AG04449 (cell line): ENCODE results near the gene COL6A2.
"Not testable (repeated sequence)": the region's sequence is repeated elsewhere in the genome, so short reads cannot be mapped to it uniquely, and the experiment has no call there.

Experiments
- CTCF ChIA-PET: fragments of 350-600 bp; formaldehyde crosslinking; extraction: SDS; loops from one replicate; lab custom pipeline; 2021; ENCODE audit warnings: antibody characterized with exemption; lab: Yijun Ruan, JAX
- POLR2A ChIA-PET: fragments of 400-600, 350-600 bp; formaldehyde crosslinking; extraction: SDS; loops from one replicate; lab custom pipeline; 2020; ENCODE audit warnings: antibody characterized with exemption, inconsistent platforms; lab: Yijun Ruan, JAX
- DNase-seq: peaks from one replicate; pipeline ENCODE4 v3.0.0-alpha.2; 2010; ENCODE audit warnings: low read depth, low spot score
- H3K4me3 ChIP-seq: 2 replicates; pipeline ENCODE4 v1.5.1; 2011; ENCODE audit warnings: low read depth, mild to moderate bottlenecking, control low read depth, low read length
- CTCF ChIP-seq: IDR thresholded peaks from one replicate; pipeline ENCODE4 v1.5.1; 2011; ENCODE audit warnings: mild to moderate bottlenecking, moderate library complexity, low read length, control low read depth, inconsistent platforms; ENCODE audit not compliant: insufficient read depth; ENCODE audit errors: missing control alignments

The COL6A2 gene

DNA sequence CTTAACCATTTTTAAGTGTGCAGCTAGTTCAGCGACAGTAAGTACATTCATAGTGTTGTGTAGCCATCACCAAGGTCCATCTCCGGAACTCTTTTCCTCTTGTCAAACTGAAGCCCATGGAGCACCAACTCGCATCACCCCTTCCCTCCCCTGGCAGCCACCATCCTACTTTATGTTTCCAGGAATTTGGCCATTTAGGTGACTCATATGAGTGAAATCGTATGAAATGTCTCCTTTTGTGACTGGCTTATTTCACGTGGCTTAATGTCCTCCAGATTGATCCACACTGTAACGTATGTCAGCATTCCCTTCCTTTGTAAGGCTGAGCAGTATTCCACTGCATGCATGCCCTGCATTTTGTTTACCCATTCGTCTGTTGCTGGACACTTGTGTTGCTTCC is 2.5 kb downstream of the COL6A2 start:
- no peak for TF ChIP-seq CTCF
- H3K4me3 ChIP-seq, result peak overlapping the region; percentile 81
- POLR2A ChIA-PET, result interaction anchor here (1.0 to 3.0 kb wide), 5 partner anchors 17 to 128 kb away, joined by 4 to 26 read pairs (median 6); partner anchors contain the start of gene COL6A1
- CTCF ChIA-PET, result interaction anchor here (1.3 to 6.9 kb wide), 4 partner anchors 43 to 129 kb away, joined by 3 to 63 read pairs (median 4); no protein-coding TSS in a partner anchor
- no peak for DNase-seq

DNA sequence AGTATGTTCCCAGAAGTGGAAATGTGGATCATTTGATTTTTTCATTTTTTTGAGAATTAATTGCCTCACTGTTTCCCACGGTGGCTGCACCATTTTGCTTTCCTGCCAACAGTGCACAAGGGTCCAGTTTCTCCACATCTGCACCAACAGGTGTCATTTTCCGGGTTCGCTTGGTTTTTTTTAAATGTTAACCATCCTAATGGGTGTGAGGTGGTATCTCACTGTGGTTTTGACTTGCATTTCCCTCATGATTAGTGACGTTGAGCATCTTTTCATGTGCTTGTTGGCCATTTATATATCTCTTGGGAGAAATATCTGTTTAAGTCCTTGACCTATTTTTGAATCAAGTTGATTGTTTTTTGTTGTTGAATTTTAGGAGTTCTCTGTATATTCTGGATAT is 3.0 kb downstream of the COL6A2 start:
- CTCF ChIA-PET, result interaction anchor here (1.5 to 6.9 kb wide), 2 partner anchors 55 to 129 kb away, joined by 3 to 63 read pairs; no protein-coding TSS in a partner anchor
- peak overlapping the region; percentile 81 for H3K4me3 ChIP-seq
- no peak for DNase-seq
- TF ChIP-seq CTCF, result no peak
- POLR2A ChIA-PET, result interaction anchor here (1.6 to 3.0 kb wide), 3 partner anchors 17 to 128 kb away, joined by 6 to 26 read pairs (median 6); no protein-coding TSS in a partner anchor

- no peak for DNase-seq
- ChIA-PET CTCF (interaction anchor here (3.2 to 3.6 kb wide), 2 partner anchors 131 to 134 kb away, joined by 10 to 16 read pairs; no protein-coding TSS in a partner anchor), POLR2A (no interaction called here)
- H3K4me3 ChIP-seq, result no peak overlapping the region
- no peak for TF ChIP-seq CTCF
Observed at GRCh38 chr21:46104104-46104503, 6.2 kb downstream of the COL6A2 start.

DNA sequence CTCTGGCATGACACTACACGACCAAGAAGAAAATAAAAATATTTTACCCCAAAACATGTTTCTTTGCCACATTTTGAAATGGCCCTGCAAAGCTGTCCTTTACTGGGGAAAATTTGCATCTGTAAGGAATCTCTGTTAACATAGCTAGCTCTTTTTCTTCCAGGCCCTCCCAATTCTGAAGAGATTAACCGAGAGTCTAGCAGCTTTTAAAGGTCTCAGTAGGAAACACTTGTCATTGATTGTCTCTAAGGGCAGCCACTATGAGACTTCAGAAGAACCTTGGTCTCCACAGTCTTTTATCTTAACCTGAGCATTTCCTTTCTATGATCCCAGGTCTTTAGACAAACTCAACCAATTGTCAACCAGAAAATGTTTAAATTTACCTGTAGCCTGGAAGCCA is 9.5 kb downstream of the COL6A2 start:
- POLR2A ChIA-PET, H3K4me3 ChIP-seq, DNase-seq: not testable (repeated sequence)
- CTCF ChIA-PET, result interaction anchor here (1.3 to 3.6 kb wide), 2 partner anchors 10 to 137 kb away, joined by 6 to 16 read pairs; no protein-coding TSS in a partner anchor

DNA sequence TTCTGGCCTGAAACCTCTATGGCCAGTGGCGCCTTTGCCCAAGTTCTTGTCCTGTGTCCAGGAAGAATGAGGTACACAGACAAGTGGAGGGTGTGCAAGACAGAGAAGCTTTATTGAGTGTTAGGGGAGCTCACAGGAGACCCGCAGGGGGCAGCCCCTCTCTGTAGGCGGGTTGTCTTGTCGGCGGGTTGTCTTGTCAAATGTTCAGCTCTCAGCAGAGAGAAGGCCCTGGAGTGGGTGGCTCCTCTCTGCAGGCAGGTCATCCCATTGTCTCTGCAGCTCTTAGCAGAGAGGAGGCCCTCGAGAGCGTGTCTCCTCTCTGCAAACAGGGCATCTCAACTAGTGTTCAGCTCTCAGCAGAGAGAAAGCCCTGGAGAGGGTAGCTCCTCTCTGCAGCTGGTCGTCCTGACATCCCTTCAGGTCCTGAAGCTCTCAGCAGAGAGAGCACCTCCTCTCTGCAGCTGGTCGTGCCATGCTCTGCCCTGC is 11.0 kb downstream of the COL6A2 start:
- TF ChIP-seq CTCF, result no peak
- DNase-seq, result no peak
- ChIA-PET POLR2A (interaction anchor here (1.0 to 2.6 kb wide), 3 partner anchors 12 to 138 kb away, joined by 4 to 9 read pairs (median 7); partner anchors contain the start of gene COL6A2), CTCF (interaction anchor here (1.1 to 2.3 kb wide), 2 partner anchors 114 to 136 kb away, joined by 4 to 8 read pairs; no protein-coding TSS in a partner anchor)
- H3K4me3 ChIP-seq, result no peak overlapping the region

- CTCF ChIA-PET, result interaction anchor here (1.1 to 2.3 kb wide), 5 partner anchors 115 to 140 kb away, joined by 3 to 8 read pairs (median 4); no protein-coding TSS in a partner anchor
- TF ChIP-seq CTCF, result no peak
- POLR2A ChIA-PET, result interaction anchor here (1.0 to 2.6 kb wide), 3 partner anchors 12 to 138 kb away, joined by 4 to 9 read pairs (median 7); partner anchors contain the start of gene COL6A2
- H3K4me3 ChIP-seq, result no peak overlapping the region
- DNase-seq, result no peak
Observed at GRCh38 chr21:46109313-46110221, 11.7 kb downstream of the COL6A2 start.
